Mucosa of gallbladder (tissue), 1 donor: ENCODE measurements around the gene PIGQ. TPM values are rescaled to one million over a fixed set of nuclear protein-coding genes. Genes with fewer than 3 reads are reported as not detected.
A peak's percentile ranks its signal among the peaks of the same experiment; 100 is the strongest.

Experiments
- DNase-seq: peaks from one replicate; pipeline ENCODE4 v3.0.0-alpha.2; 2020; ENCODE audit warnings: low spot score
- total RNA-seq: library from RNA; stranded (reverse); gene quantifications from one replicate; pipeline ENCODE4 v1.2.1, GENCODE V29; 2021
- donor health status: DM: no; HTN: no; CAD: no.

PIGQ gene
- total RNA-seq, result 117 TPM

DNA sequence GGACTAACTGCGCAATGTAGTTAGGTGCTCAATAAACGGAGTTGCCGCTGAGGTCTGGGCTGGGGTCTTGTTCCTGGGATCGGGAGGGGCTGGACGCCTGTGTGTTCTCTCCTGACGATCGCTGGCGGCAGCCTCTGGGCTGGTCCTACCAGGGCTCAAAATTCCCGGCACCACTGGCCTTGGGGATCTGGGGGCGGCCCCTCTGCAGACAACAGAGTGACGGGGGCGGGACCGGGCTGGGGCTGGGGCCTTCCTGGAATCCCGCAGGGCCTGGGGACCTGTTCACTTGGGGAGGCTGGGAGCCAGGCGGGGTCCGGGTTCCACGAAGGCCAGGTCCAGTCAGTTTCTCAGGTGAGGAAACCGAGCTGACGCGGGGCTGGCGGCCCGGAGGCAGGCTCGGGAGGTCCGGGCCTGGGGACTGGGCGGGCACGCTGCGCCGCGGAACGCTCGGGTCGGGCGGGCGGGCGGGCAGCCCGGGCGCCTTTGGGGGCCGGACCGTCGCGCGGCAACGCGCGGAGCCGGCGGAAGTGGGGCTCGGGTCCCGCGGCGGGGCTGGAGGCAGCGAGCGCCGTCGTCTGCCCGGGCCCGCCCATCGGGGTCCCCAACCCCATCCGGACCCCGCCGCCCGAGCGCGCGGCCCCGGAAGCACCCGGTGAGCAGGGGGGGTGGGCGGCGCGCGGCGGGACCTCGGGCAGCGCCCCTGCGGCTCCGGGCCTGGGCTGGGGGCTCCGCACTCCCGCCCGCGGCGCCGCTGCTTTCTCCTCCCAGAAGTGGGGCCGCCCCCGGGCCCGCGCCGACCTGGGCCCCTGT is at the start of gene PIGQ:
TSS of gene PIGQ (plus strand) at position 524 of the 810 bp plus-strand sequence. CDS start 4,107 bp downstream, outside the sequence.
- peak; percentile 35 for DNase-seq

DNA sequence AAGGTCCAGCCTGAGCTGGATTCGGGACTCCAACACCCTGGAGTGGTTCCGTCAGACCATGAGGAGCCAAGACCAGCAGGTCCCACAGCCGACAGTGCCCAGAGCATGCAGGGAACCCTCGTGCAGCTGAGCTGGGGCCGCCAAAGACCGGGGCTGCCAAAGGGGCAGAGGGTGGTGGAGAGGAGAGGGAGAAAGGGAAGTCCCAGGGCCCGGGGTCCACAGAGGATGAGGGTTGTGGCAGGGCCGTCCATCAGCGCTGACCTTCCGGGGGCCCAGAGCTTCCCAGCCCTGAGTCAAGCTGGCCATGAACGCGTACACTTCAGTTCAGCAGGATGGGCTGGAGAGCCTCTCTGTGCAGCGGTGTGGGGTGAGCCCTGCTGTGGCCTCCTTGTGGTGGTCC is 48.9 kb upstream of the PIGQ start:
- DNase-seq, result no peak

DNA sequence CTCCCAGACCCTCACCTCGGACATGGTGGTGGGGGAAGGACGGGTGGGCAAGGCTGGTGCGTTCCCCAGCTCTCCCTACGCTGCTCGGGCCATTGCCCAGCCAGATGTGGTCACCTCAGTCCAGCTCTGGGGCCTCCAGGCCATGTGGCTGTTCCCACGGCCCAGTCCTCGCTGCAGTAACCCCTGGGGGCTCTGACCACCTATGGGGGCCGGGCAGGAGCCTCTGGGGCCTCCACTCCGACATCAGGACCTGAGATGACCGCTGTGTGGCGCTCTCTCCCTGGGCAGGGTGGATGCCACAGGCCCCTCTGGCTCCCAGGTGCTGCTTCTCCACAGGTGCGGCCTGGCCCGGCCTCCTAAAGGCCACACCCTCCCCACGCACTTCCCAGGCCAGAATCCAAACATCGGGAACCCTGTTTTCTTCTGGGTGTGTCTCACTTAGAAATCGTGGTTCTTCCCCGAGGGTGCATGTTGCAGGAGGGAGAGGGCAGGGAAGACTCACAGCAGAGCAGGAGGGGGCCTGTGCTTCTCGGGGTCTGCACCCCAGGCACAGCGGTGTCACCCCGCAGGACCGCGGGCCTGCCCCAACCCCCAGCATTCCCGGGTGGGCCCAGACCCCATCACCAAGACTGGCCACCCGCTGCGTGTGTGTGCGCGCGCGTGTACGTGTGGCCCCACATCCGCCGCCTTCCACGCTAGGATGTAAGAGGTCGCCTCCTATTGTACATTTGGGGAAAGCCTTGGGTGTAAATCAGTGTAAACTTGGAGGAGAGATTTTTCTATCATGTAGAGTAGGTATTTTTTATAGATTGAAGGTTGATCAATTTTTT is 48.2 kb upstream of the PIGQ start:
- DNase-seq, result no peak

DNA sequence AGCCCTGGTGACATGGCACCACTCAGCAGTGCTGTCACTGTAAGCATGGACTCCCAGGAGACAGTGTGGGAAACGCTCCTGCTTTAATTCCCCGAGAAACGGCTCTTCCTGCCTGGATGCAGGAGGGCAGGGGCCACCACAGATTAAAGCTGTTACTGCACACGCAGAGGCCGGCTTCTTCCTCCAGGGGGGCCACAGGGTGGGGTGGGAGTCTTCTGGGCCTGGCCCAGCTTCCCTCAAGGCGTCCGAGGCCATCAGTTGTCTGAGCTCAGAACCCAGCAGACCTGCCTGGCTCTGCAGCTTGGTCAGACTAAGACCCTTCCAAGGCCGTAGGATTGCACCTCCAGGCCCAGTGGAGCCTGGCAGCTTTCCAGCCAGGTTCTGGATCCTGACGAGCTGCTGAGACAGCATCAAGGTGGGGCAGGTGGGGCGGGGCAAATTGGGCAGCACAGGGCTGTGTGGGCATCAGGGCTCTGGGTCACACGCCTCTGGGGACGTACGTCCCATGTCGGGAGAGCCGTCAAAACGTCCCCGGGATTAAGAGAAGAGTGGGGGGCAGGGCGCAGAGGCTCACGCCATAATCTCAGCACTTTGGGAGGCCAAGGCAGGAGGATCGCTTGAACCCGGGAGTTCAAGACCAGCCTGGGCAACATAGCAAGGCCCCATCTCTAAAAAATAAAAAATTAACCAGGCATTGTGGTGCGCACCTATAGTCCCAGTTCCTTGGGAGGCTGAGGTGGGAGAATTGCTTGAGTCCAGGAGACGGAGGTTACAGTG is 47.3 kb upstream of the PIGQ start:
- DNase-seq, result no peak

DNA sequence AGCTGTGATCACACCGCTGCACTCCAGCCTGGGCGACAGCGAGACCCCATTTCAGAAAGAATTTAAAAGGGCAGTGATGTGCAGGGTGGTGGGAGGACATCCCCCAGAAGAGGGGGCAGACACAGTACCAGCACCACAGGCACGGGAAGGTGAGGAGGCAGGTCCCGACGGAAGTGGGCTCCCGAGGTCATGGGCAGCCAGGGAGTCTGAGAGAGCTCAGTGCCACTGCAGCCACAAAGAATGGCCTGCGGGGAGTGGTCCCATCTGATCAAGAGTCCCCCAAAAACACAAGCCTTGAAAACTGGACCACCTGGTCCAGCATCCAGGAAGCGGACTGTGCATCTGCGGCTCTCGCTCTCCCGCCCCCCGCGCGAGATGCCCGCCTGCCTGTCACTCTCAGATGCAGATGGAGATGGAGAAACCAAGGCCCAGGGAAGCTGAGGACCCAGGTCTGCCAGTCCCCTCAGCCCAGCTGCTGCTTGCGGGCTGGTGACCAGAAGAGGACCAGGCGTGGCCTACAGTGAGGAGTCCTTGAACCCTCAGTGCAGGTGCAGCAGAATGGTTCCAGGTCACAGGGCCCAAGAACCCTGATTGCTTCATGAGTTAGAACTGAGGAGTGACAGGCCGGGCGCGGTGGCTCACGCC is 46.5 kb upstream of the PIGQ start:
- DNase-seq, result no peak

DNA sequence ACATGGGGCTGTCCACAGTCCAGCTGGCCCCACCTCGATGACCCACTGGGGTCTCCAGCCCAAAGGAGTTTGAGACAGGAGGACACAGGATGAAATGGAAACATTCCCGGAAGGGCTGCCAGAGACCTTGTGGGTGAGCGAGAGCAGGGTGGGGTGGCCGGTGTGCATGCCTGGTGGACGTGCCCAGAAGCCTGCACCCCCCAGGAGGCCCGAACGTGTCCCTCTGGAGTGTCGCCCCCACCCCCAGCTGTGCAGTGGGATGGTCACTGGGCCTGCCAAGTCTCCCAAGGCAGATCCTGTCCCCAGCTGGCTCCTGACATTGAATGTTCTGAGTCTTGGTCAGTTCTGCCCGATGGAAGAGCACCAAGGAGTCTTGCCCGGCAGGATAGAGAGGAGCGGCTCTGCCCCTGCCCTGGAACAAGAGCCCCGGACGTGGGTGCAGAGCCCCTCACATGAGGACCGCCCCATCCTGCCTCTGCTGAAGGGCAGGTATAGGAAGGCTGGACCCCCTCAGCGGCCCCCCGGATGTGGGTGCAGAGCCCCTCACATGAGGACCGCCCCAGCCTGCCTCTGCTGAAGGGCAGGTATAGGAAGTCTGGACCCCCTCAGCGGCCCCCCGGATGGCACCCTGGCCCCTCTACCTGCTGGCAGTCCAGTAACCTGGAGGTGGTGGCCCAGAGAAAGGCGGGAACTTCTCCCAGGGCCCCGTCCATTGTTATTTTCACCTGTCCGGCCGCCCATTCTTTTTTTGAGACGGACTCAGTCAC is 45.3 kb upstream of the PIGQ start:
- no peak for DNase-seq

DNA sequence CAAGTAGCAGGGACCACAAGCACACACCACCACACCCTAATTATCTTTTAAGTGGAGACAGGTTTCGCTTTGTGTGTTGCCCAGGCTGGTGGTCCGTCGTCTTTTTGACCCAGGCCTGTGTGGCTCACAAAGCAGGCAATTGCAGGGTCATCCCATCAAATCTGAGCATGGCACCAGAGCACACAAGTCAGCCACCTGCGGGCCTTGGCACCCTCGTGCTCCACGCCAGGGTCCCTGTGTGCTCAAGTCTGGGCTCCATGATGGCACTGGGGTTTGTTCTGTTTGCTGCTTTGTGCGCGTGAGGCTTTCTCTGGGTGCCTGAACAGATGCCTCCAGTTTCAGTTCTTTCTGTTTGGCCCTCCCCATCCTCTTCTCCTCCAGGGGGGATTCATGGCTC is 44.6 kb upstream of the PIGQ start:
- DNase-seq, result no peak

DNA sequence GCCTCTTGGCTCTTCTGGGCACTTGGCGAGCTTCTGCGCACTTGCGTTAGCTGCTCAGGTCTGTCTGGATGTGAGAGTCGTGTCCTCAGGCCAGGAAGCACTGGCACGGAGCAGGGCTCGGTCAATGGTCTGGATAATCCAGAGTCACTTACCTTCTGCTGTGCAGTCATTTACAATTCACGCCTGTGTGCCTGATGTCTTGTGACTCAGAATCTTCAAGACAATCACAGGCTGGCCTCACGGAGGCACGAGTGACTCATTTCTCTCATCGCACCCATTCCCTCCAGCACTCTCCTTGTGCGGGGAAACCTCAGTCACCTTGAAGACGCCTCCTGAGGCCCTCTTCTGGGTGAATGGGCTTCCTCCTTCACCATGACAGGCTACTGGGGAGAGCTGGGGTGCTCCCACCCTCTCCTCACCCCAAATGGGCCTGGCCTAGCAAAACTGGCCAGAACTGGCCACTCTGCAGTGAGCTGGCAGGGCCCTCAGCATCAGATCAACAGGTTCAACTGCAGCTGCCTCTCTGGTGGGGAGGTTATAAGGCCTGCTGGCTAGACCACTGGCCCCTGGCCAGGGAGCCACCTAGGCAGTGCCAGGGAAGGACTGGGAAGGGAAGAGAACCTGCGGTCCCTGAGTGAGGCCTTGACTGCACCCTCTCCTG is 44.1 kb upstream of the PIGQ start:
- peak; percentile 54 for DNase-seq

DNA sequence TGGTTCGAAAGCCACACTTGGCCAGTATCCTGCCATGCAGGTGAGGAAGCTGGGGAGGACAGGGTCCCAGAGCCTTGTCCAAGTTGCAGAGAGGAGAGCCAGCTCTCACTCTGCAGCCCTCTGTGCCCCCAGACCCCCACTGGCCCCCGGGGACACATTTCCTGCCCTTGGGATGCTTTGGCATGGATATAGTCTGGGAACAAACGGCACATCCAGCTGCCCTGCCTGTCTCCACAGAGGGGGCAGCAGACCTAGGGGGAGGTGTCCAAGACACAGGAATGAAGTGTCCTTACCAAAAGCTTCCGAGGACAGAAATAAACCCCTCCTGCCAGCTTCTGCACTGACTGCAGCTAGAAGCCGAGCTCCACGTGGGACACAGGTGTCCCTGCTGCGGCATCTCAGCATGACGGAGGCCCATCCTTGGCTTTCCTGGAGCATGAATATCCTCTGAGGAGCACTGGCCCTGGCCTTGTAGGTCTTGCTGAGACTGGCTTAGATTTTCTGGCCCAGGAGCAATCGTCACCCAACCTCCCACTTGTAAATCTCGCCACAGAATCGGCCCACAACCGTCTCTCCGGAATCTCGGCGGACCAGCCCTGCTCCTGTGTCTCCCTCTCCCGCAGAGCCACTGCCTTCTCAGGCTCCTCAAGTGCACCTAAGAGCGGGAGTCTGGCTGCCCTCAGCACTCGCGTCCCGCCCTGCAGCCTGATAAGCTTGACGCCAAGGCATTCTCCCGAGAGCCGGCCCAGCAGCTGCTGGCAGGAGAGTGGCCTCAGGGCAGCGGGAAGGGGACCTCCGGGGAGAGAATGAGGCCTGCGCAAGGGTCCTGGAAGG is 43.4 kb upstream of the PIGQ start:
- no peak for DNase-seq

DNA sequence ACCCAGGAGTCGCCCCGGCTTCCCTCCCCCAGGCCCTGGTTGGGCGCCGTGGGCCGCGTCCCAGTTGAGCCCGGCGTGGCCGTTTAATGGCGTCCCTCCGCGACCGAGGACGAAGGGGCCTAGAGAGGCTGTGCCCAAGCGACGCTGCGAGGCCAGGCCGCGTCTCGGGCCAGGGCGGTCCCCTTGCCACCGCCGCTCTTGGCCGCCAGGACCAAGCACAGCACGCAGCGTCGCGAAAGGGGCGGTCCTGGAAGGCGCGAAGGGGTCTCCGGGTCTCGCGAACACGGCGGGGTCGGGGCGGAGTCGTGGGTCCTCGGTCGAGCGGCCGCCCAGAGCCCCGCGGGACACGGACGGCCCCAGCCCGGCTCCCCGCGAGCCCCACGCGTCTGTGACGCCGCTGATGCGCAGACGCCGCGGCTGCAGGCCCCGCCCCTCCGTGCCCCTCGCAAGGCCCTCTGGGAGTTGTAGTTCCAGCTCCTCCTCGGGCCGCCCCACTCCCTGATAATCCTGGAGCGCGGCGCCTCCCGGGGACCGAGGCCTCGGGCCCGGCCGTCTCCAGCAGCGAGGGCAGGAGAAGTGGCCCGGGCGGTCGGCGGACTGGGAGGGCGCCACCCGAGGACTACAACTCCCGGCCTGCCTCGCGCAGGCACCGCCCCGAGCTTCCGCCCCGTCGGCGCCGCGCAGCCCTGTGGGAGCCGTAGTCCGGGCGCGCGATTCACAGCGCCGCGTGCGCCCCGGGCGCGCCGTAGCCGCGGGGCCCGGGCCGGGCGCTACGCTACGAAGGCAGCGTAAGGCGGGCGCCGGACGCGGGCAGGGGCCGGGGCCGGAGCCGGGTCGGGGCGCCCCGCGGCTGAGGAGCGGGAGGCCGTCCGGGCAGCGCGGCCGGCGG is 42.5 kb upstream of the PIGQ start, which contains the start of gene CAPN15:
TSS of gene CAPN15 (plus strand) at position 698 of the 889 bp plus-strand sequence. CDS start 19,127 bp downstream, outside the sequence.
- DNase-seq, result peak; percentile 82

DNA sequence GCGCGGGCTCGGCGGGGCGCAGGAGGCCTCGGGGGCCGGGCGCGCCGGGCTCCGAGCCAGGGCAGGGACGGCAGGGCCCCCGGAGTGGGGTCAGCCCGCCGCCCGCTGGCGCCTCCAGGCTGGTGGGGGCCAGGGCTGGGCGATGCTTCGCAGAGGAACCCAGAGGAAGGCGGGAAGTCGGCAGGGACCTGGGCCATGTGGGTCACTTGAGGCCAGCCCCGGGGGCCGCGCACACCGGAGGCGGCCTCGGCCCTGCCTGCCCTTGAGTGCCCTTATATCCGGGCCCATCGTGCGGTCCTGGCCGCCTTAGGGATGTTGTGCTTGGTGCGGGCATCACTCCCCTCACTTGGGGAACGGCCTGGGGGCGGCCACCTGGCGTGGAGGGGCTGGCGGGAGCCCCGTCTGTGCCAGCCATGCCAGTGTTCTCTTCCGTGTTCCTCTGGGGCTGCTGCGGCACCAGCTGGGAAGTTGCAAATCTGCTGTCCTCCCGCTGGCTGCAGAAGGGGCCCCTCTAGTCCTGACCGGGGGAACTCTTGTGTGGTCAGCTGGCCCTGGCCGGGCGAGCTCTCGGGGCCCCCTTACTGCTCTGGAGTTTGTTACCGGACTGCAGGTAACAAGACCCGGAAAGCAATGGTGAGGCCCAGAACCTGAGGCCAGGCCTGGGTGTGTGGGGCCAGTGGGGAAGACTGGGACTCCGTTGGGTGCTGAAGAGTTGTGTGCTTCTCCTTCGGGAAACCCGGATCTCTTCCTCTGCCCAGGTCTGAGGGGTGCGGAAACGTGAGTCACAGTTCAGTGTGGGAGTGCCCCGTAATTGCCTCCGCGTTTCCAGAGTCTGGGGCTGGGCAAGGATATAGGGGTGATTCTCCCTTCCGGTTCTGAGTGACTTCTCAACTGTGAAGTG is 41.4 kb upstream of the PIGQ start:
- no peak for DNase-seq

DNA sequence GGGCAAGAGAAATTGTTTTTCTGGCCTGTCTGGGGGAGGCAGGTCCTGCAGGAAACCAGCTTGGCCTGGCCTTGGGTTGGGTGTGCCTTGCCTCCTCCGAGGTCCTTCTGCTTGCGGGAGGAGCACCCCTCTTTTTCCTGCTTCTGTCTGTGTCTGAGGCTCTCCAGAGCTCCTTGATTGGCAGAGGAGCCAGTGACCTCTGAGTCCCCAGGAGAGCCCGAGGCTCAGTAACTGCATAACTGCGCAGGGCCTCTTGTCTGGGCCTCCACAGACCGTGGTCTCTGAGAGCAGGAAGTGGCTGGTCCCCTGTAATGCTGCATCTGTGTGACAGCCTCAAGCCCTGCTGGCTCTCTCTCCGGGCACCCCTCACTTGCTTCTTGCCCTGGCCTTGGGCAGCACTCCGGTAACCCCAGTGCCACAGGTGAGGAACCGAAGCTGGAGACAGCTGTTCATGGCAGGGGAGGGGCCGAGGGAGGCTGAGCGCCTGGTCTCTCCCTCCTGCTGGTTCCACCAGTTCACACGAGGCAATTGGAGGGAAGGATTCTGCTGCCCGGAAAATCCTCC is 40.7 kb upstream of the PIGQ start:
- no peak for DNase-seq

DNA sequence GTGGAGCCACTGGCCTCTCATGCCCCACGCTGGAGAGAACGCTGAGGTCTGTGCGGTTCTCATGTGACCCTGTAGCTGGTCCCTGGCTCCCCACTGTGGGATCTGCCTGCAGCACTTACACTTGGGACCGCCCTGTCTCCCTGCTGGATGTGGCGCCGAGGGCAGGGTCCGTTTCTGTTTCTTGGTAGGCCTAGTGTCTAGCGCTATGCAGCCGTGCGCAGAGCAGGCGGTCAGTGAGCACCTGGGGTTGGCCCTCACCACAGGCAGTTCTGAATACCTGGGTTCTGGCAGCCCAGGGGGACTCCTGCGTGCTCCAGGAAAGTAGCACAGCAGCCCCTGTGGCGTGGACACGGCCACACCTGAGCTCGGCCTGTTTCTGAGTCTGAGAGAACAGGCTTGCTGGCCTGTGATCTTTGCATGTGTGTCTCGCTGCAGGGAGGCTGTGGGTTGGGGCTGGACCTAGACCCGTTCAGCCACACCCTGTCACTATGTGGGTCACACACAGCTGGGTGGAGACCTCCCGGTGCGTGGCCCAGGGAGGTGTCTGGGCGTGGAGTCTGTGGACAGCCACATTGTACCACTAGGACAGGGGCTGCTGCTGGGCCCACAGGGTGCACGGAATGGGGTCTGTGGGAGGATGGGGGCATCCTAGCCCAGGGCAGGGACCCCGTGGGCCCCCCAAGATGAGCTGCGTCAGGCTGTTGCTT is 39.5 kb upstream of the PIGQ start:
- no peak for DNase-seq

DNA sequence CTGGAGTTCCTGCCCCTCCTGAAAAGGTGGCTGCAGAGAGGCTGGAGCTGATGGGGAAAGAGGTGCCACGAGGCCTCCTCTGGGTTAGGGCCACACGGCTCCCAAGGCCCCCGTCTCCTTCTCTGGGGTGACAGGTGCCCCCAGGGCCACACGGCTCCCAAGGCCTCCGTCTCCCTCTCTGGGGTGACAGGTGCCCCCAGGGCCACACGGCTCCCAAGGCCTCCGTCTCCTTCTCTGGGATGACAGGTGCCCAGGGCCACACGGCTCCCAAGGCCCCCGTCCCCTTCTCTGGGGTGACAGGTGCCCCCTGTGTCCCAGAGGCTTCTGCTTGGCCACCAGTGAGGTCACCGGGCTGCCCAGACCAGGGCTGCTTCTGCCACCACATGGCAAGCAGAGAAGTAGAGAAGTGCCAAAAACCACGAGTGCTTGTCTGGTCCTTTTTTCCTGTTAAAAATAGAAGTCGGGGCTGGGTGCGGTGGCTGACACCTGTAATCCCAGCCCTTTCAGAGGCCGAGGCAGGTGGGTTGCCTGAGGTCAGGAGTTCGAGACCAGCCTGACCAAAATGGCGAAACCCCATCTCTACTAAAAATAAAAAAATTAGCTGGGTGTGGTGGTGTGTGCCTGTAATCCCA is 38.2 kb upstream of the PIGQ start:
- no peak for DNase-seq

DNA sequence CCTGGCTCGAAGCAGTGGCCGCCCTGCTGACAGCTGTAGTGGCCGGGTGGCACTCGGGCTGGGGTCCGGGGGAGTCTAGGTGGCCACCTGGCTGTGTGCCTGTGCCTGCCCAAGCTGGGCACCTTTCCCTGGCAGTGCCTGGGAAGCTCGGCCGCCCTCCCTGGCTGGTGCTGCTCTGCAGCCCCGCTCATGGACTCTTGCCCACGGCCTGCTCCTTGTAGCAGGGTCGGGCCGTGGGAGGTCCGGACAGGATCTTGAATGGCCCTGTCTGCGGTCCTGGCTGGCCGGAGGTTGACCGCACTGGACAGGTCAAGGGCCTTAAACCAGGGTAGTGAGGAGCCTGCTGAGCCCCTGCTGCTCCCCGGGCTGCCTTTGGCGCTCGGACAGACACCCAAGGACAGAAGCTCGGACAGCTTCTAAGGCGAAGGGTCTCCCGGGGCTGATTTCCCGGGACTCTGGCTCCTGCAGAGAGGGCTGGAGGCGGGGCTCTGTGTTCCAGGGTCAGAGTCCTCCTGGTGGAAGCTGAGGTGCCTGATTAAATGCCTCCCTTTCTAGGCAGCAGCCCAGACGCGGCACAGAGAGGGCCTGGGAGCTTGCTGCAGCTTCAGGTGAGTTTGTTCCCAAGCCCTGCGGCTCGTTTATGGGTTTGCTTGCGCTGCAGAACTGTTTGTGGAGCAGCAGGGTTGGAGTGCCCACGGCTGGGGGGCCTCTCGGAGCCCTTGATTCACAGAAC is 36.2 kb upstream of the PIGQ start:
- DNase-seq, result peak; percentile 59
